GM21390 (cell line): ENCODE measurements around the gene DAZL.

Experiments
- ATAC-seq: cut with Tn5 transposase; IDR thresholded peaks from one replicate; pipeline ENCODE4 v1.9.1; 2021; ENCODE audit not compliant: unreplicated experiment

Gene DAZL

GRCh38 chr3:16596352-16597032, 8.7 kb downstream of the DAZL start:
- peak; percentile 65 for ATAC-seq

GRCh38 chr3:16595778-16596177, 9.4 kb downstream of the DAZL start:
- no peak for ATAC-seq

DNA sequence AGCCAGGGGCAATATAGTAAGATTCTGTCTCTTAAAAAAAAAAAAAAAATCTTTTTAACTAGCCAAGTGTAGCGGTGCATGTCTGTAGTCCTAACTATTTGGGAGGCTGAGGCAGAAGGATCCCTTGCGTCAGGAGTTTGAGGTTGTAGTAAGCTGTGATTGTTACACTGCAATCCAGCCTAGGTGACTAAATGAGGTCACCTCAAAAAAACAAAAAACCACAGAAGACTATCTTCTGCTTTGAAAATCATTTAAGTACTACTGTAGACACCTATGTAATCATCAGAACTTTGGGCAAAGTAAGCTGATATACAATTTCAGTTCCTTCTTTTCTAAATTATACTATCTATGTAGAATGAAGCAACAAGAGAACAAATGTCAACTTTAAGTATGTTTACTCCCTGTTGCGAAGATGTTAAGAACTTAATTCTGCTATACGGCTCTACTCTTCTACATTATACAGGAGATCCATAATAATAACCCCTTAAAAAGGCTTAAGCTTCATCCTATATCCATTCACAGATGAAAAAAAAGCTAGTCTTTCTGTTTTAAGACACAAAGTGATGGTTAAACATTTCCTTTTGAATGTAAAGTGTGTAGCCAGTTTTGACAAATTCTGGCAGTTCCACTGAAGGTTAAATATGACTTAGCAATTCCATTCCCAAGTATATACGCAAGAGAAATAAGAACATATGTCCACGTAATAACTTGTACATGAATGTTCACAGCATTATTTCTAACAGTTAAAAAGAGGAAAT, 15.2 kb downstream of the DAZL start:
- ATAC-seq = peak; percentile 99

DNA sequence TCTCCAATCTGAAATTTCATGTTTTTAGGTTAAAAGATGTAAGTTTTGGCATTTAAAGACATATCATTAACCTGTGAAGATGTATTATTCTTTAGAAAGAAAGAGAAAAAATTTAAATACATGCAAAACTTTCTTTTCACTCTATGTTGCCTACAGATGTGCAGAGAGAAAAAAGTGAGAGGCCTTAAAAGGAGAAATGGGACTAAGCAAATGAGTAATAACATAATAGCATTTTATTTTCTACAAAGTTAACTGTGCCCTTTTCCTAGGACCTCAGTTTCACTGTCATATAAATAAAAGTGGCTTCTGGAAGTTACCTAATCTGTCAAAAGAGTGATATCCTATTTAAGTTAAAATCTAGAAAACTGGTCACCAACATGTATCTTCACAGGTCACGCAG, 16.1 kb downstream of the DAZL start:
- no peak for ATAC-seq

DNA sequence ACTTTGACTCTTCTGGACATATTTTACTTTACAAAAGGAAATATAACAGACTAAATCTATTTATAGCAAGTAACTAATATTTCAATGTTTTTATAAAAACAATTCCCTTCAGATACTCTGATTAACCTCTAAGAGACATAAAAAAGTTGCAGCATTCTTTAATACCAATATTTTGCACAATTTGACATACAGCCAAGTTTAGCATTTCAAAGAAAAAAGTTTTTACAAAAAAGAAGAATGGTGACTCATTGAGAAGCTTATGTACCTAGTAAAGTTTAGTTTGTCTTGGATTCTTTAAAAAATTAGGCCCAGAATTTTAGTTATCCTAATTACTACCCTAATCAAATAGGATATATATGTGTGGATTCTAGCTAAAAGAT, 17.6 kb downstream of the DAZL start:
- ATAC-seq = no peak

GRCh38 chr3:16587047-16587680, 18.1 kb downstream of the DAZL start:
- ATAC-seq = no peak

DNA sequence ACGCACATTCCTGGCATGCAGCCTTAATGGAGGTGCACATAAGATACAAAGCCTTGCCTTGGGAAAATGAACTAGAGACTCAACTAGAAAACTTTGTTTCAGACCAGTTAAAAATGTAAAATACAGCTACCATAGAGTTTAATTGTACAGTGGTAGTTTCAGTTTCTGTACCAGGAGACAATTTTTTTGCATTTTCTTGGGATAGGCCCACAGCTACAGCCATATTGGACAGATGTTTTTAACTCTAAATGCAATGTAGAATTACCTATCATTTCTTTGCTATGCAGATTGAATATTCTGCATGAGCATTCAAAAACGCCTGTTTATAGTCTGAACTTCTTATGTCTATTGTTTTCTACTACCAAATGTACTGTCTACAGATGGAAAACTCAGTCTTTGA, 20.3 kb downstream of the DAZL start:
- no peak for ATAC-seq

- no peak for ATAC-seq
Observed at GRCh38 chr3:16583551-16583950, 21.7 kb downstream of the DAZL start.

DNA sequence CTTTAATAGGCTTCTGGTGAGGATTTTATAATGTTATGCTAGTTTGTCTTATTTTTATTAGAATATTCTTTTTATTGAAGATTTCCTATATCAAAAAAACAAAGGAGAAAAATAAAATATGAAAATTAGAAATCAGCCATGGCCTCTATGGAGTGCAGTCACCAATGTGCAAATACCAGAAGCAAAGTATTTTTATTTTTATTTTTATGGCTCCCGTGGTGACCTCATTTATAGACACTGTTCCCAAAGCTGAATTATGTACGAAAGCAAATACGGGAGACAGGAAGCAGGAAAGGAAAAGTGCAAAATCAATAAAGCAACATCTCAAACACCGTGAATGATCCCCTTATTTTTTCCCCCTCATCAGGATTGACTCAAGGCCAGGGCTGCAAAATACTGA, 35.1 kb downstream of the DAZL start:
- ATAC-seq = no peak

GRCh38 chr3:16568532-16568931, 36.7 kb downstream of the DAZL start:
- ATAC-seq = no peak

DNA sequence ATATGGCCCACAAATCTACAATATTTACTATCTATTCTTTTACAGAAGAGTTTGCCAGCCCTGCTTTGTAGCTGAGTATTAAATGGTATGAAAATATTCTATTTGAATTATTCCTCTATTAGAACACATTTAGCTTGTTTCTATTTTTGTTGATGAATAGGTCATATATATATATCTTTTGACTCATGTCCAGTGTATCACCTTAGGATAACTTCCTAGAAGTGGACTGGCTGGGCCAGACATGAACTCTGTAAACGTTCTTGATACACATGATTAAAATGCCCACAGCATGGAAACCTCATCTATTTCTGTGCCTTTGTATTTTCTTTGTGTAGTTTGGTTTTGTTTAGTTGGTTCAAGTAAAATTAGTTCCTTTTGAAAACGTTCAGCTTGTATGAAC, 37.1 kb downstream of the DAZL start:
- ATAC-seq = no peak

GRCh38 chr3:16559653-16560365, 45.4 kb downstream of the DAZL start:
- no peak for ATAC-seq

DNA sequence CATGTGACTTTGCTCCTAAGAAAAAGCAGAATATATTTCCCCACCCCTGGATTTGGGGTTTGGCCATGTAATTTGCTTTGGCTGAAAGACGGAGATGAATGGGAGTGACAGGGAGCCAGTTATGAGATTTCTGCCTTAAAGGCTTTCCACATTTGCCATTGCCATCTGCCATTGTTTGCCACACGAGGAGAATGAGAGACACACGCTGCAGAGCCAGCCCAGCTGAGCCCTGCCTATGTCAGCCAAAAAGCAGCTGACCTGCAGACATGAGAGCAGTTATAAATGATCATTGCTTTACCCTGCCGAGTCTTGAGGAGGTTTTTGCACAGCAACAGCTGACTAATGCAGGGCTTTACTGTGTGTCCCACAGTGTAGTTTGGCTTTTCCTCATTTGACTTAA, 51.1 kb downstream of the DAZL start:
- no peak for ATAC-seq

DNA sequence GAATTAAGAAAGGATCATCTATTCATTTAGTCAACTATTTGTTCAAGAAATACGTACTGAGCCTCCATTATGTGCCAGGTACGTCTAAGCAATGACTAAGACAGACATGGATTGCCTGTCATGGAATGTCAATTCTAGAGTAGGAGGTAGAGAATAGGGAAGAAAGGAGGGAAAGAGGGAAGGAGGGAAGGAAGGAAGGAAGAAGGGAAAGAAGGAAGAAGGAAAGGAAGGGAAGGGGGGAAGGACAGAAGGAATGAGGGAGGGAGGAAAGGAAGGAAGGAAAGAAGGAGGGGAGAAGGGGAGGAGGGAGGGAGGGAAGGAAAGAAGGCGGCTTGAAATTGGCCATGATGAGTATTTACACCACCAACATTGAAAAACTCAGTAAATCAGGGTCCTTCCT, 52.5 kb downstream of the DAZL start:
- ATAC-seq = no peak

- peak; percentile 11 for ATAC-seq
Observed at GRCh38 chr3:16551342-16551976, 53.8 kb downstream of the DAZL start.

DNA sequence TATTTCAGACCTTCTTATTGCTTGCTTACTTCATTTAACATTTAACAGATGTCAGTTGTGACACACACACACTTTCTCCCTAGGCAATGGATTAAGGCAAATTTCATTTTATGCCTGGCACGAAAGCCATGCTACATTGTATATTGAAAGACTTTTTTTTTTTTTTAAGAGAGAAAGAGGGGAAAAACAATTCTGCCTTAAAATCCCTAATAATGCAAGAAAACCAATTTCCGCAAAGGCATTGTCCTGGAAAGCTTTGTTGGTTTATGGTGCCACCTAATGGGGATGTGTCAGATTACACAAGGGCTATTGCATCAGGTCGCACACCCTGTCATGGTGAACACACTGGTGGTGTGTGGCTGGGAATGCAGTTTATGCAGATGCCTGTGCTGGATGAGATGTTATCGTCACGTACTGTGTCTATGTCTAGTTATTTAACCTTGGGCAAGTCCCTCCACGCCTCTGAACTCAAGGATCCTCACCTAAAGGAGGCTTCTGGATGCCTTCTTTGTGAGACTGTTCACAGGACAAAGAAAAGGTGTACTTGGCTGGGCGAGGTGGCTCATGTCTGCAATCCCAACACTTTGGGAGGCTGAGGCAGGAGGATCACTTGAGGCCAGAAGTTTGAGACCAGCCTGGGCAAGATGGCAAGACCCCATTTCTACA, 54.4 kb downstream of the DAZL start:
- ATAC-seq = peak; percentile 92

- peak; percentile 15 for ATAC-seq
Observed at GRCh38 chr3:16550305-16550675, 54.9 kb downstream of the DAZL start.

GRCh38 chr3:16548721-16549120, 56.5 kb downstream of the DAZL start:
- ATAC-seq = no peak

DNA sequence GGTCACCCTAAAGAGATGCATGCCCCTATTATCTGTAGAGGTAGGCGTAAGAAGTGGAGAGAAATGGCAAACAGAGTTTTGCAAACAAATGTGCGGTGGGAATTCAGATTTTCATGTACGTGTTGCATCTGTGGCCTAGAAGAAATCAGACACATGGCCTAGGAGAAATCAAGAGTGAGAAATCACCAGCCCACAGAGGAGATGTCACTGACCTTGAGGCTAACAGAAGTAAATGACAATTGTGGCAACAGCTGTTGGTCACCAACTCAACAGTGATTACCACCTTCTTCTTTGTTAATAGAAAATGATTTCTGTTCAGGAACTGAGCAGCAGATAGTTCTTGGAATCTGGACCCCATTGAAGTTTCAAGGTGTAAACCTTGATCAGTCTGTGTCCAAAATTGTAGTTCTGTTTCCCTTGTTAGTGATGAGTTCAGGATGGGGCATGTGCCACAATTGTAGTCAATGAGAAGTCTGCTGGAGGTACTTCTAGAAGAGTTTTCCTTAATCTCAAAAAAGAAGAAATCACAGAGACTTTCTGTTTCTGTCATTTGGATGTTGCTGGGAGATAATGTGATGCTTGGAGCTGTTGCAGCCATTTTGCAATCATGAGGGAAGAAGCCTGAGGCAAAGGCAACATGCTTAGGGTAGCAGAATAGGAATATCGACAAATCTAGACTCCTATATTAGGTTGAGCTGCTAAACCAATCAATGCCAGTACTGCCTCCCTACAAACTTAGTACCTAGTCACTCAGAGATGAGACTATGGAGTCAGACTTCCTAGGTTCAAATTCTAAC, 57.5 kb downstream of the DAZL start:
- no peak for ATAC-seq
